Measurements from ENCODE around the gene WDR49. TPM values are rescaled to one million over a fixed set of nuclear protein-coding genes. Genes with fewer than 3 reads are reported as not detected.

WDR49 gene
- total and polyA plus RNA-seq, 7 donors, result 0.06 to 2.5 (median 0.81) TPM; not detected in 2

GRCh38 chr3:167684388-167684993 is 30.7 kb upstream of the WDR49 start:
- H3K36me3 ChIP-seq, result peaks cover 0 to 39% (median 2%) of the 10 kb centered on the region in 4 donors
- no peaks in the 10 kb centered on the region for H3K27me3 ChIP-seq
- no peak for TF ChIP-seq POLR2A (IDR thresholded peaks at IDR 0.05)
- no peak for TF ChIP-seq EP300 (IDR thresholded peaks at IDR 0.05)
- TF ChIP-seq CTCF (IDR thresholded peaks at IDR 0.05), result peak in 3 of 4 experiments; percentile 28 to 70 (median 42)
- no peaks in the 10 kb centered on the region for H3K4me1 ChIP-seq
- H3K9me3 ChIP-seq, result no peaks in the 10 kb centered on the region
- H3K27ac ChIP-seq, result no peak overlapping the region
- intact Hi-C loops (cut with DNase I), result loop anchor here (10.0 kb wide), 1 partner anchor 280 kb away; no protein-coding TSS in a partner anchor
- no peak overlapping the region for H3K4me3 ChIP-seq
- DNase-seq, result no peak

GRCh38 chr3:167679526-167679925 is 25.8 kb upstream of the WDR49 start:
- no peaks in the 10 kb centered on the region for H3K4me1 ChIP-seq
- TF ChIP-seq CTCF (IDR thresholded peaks at IDR 0.05) (no peak), POLR2AphosphoS5 (IDR thresholded peaks at IDR 0.05) (no peak), EP300 (IDR thresholded peaks at IDR 0.05) (no peak), POLR2A (IDR thresholded peaks at IDR 0.05) (no peak)
- H3K27me3 ChIP-seq, result no peaks in the 10 kb centered on the region
- H3K27ac ChIP-seq, result no peak overlapping the region
- no peak overlapping the region for H3K4me3 ChIP-seq
- no peak for DNase-seq
- H3K36me3 ChIP-seq, result peaks cover 0 to 59% (median 13%) of the 10 kb centered on the region in 4 donors
- peaks cover 0 to 10% (median 4%) of the 10 kb centered on the region in 4 donors for H3K9me3 ChIP-seq
- 84 to 90% methylated on average over 4 of the region's 4 CpGs for WGBS, 2 donors
- intact Hi-C loops (cut with DNase I), result no loop called here

- Histone ChIP-seq H3K4me1 (no peaks in the 10 kb centered on the region), H3K9me3 (peaks cover 0 to 10% (median 4%) of the 10 kb centered on the region in 4 donors), H3K4me3 (no peak overlapping the region), H3K27ac (no peak overlapping the region), H3K36me3 (peaks cover 0 to 58% (median 12%) of the 10 kb centered on the region in 4 donors), H3K27me3 (no peaks in the 10 kb centered on the region)
- TF ChIP-seq EP300 (IDR thresholded peaks at IDR 0.05) (no peak), POLR2AphosphoS5 (IDR thresholded peaks at IDR 0.05) (no peak), CTCF (IDR thresholded peaks at IDR 0.05) (no peak)
- 97 to 98% methylated on average over 1 of the region's 1 CpG for WGBS, 2 donors
- no peak for DNase-seq
- intact Hi-C loops (cut with DNase I), result no loop called here
Measured at GRCh38 chr3:167675848-167676247, 22.1 kb upstream of the WDR49 start.

GRCh38 chr3:167673221-167673620 is 19.5 kb upstream of the WDR49 start:
- Histone ChIP-seq H3K9me3 (peaks cover 0 to 10% (median 4%) of the 10 kb centered on the region in 4 donors), H3K4me1 (no peaks in the 10 kb centered on the region), H3K36me3 (peaks cover 0 to 40% (median 12%) of the 10 kb centered on the region in 4 donors), H3K27ac (no peak overlapping the region), H3K27me3 (no peaks in the 10 kb centered on the region), H3K4me3 (no peak overlapping the region)
- DNase-seq, result no peak
- intact Hi-C loops (cut with DNase I), result no loop called here
- WGBS, 2 donors, result 85 to 95% methylated on average over 1 of the region's 1 CpG
- TF ChIP-seq EP300 (IDR thresholded peaks at IDR 0.05) (no peak), CTCF (IDR thresholded peaks at IDR 0.05) (no peak), POLR2AphosphoS5 (IDR thresholded peaks at IDR 0.05) (no peak), POLR2A (IDR thresholded peaks at IDR 0.05) (no peak)
